Neuronal stem cell (in vitro differentiated cells): ENCODE results near the gene EMID1.
"Not testable (repeated sequence)": the region's sequence is repeated elsewhere in the genome, so short reads cannot be mapped to it uniquely, and the experiment has no call there.

Experiments
- DNase-seq: peaks from one replicate; pipeline ENCODE4 v3.0.0-alpha.2; 2013; ENCODE audit warnings: low spot score
- H2AFZ ChIP-seq: one replicate; pipeline ENCODE4 v1.6.1; 2013; ENCODE audit warnings: mild to moderate bottlenecking, low read length, inconsistent platforms
- H2AK5ac ChIP-seq: 2 replicates; pipeline ENCODE4 v1.6.1; 2013; ENCODE audit warnings: low read depth, mild to moderate bottlenecking, inconsistent platforms, low read length, moderate library complexity, mixed read lengths
- H2BK120ac ChIP-seq: 2 replicates; pipeline ENCODE4 v1.6.1; 2013; ENCODE audit warnings: low read depth, mild to moderate bottlenecking, inconsistent platforms, low read length, moderate library complexity, mixed read lengths
- H2BK12ac ChIP-seq: one replicate; pipeline ENCODE4 v1.6.1; 2013; ENCODE audit warnings: low read length, inconsistent platforms
- H2BK15ac ChIP-seq: 2 replicates; pipeline ENCODE4 v1.6.1; 2013; ENCODE audit warnings: mild to moderate bottlenecking, low read length, inconsistent platforms, mixed read lengths
- H2BK5ac ChIP-seq: one replicate; pipeline ENCODE4 v1.6.1; 2013; ENCODE audit warnings: inconsistent platforms, mild to moderate bottlenecking, low read length, moderate library complexity
- H3K14ac ChIP-seq: one replicate; pipeline ENCODE4 v1.6.1; 2013; ENCODE audit warnings: low read length, inconsistent platforms
- H3K18ac ChIP-seq: 2 replicates; pipeline ENCODE4 v1.6.1; 2013; ENCODE audit warnings: low read length, inconsistent platforms
- H3K23ac ChIP-seq: 2 replicates; pipeline ENCODE4 v1.6.1; 2013; ENCODE audit warnings: low read depth, mild to moderate bottlenecking, mixed read lengths, low read length, inconsistent platforms; ENCODE audit not compliant: poor library complexity
- H3K27ac ChIP-seq: replicated peaks from 3 replicates; pipeline ENCODE4 v1.5.1; 2013; ENCODE audit warnings: low read length, inconsistent platforms
- H3K27me3 ChIP-seq, 3 experiments: 2 replicates each; pipeline ENCODE4 v1.6.1; 2013; ENCODE audit warnings: low read length in 3 of 3, mild to moderate bottlenecking in 2 of 3, inconsistent platforms in 1 of 3, low read depth in 1 of 3, mixed read lengths in 1 of 3, moderate library complexity in 1 of 3; ENCODE audit not compliant: control insufficient read depth in 3 of 3, insufficient read depth in 3 of 3
- H3K36me3 ChIP-seq, 2 donors: replicated peaks in 1 of 2; 2 replicates each; pipeline ENCODE4 v1.6.1; 2013; ENCODE audit warnings: low read length in 2 of 2; ENCODE audit not compliant: control insufficient read depth in 2 of 2, insufficient read depth in 2 of 2
- H3K4ac ChIP-seq: 2 replicates; pipeline ENCODE4 v1.6.1; 2013; ENCODE audit warnings: inconsistent platforms, mild to moderate bottlenecking, low read length, moderate library complexity
- H3K4me1 ChIP-seq, 2 donors: 1 replicate in 1 of 2; 2 replicates in 1 of 2; pipeline ENCODE4 v1.6.1; 2013; ENCODE audit warnings: low read length in 2 of 2, low read depth in 1 of 2; ENCODE audit not compliant: control insufficient read depth in 2 of 2, insufficient read depth in 1 of 2
- H3K4me2 ChIP-seq: one replicate; pipeline ENCODE4 v1.6.1; 2013; ENCODE audit warnings: mild to moderate bottlenecking, low read length, inconsistent platforms; ENCODE audit not compliant: insufficient read depth, poor library complexity, severe bottlenecking
- H3K4me3 ChIP-seq, 2 donors: 2 replicates each; pipeline ENCODE4 v1.5.1; 2013; ENCODE audit warnings: low read length in 2 of 2, mild to moderate bottlenecking in 2 of 2, inconsistent platforms in 1 of 2, moderate library complexity in 1 of 2
- H3K79me1 ChIP-seq: one replicate; pipeline ENCODE4 v1.6.1; 2013; ENCODE audit warnings: low read depth, mild to moderate bottlenecking, inconsistent platforms, low read length, moderate library complexity
- H3K9ac ChIP-seq: one replicate; pipeline ENCODE4 v1.6.1; 2013; ENCODE audit warnings: mild to moderate bottlenecking, low read depth, low read length, inconsistent platforms; ENCODE audit not compliant: poor library complexity
- H3K9me3 ChIP-seq, 2 donors: replicated peaks in 1 of 2; 2 replicates each; pipeline versions ENCODE3 to v1.6.1; 2013; ENCODE audit warnings: low read length in 2 of 2, mild to moderate bottlenecking in 2 of 2, inconsistent platforms in 1 of 2, low read depth in 1 of 2, mixed read lengths in 1 of 2, moderate library complexity in 1 of 2; ENCODE audit not compliant: control insufficient read depth in 2 of 2, insufficient read depth in 1 of 2
- H4K8ac ChIP-seq: one replicate; pipeline ENCODE4 v1.6.1; 2013; ENCODE audit warnings: low read depth, mild to moderate bottlenecking, inconsistent platforms, low read length, moderate library complexity
- H4K91ac ChIP-seq: one replicate; pipeline ENCODE4 v1.6.1; 2013; ENCODE audit warnings: low read length, low read depth, mild to moderate bottlenecking, inconsistent platforms; ENCODE audit not compliant: poor library complexity
- WGBS, 2 donors: extraction: QIAGEN DNeasy Blood & Tissue Kit; methylation state at CpG; one replicate each; pipeline ENCODE4 v1.1.7; 2013; ENCODE audit warnings: missing lambda C conversion rate in 2 of 2, mixed read lengths in 1 of 2; ENCODE audit not compliant: insufficient read length in 2 of 2, insufficient replicate concordance in 1 of 2; ENCODE audit errors: extremely low coverage in 2 of 2; 5-methylcytosine and 5-hydroxymethylcytosine counted together

Gene EMID1

DNA sequence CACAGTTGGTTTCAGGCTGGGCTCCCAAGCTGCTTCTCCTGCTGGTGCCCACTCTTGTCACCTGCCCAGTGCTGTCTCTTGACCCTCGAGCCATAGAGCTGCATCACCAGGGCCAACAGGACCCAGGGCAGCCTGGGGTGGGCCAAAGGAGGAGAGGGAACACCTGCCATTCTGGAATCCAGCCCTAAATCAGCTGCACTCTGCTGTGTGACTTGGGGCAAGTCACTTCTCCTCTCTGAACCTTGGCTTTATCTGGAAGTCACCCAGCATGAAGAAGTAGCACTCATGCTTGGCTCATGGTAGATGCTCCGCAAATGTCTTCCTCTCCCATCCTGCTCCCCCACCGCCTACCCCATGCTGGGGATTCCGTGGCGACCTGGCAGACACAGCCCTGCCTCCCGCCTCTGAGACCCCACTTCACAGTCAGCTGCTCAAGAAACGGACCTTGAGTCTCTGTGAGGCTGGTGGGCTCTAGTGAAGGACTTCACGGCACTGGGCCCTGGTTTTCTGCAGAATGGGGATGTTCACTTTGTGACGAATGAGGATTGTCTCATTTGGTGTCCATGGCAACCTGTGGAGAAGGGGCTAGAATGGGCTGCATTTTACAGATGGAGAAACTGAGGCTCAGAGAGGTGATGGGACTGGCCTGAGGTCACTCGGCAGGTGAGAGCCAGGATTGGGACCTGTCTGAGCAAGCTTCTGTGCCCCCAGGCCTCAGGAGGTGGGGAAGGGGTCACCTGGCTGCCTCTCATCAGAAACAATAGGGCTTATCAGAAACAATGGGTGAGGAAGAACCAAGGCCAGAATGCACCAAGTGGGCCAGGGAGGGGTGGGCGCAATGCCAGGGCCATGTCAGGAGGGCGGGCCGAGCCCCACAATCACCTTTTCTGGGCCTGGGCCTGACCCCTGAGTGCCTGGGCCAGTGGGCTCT lies 12.4 kb downstream of the EMID1 start:
- Histone ChIP-seq H4K8ac (peak overlapping the region; percentile 76), H3K27me3 (no peaks in the 10 kb centered on the region), H2BK12ac (peak overlapping the region; percentile 77), H3K36me3 (peaks cover 0 to 41% of the 10 kb centered on the region in 2 donors), H3K18ac (peak overlapping the region; percentile 57), H3K4ac (no peak overlapping the region), H2BK15ac (peak overlapping the region; percentile 27), H2AK5ac (peak overlapping the region; percentile 11), H3K4me3 (no peak overlapping the region), H3K4me2 (no peak overlapping the region), H3K79me1 (peaks cover 2% of the 10 kb centered on the region), H2BK5ac (peak overlapping the region; percentile 48), H3K9me3 (no peaks in the 10 kb centered on the region), H4K91ac (no peak overlapping the region), H3K4me1 (peaks cover 0 to 17% of the 10 kb centered on the region in 2 donors), H3K14ac (peak overlapping the region; percentile 27), H3K23ac (peak overlapping the region; percentile 40), H2AFZ (no peak overlapping the region), H3K27ac (no peak overlapping the region), H2BK120ac (peak overlapping the region; percentile 0), H3K9ac (peak overlapping the region; percentile 35)
- DNase-seq, result no peak
- no CpG with 5 or more reads among the region's 13 CpGs for WGBS, 2 donors

DNA sequence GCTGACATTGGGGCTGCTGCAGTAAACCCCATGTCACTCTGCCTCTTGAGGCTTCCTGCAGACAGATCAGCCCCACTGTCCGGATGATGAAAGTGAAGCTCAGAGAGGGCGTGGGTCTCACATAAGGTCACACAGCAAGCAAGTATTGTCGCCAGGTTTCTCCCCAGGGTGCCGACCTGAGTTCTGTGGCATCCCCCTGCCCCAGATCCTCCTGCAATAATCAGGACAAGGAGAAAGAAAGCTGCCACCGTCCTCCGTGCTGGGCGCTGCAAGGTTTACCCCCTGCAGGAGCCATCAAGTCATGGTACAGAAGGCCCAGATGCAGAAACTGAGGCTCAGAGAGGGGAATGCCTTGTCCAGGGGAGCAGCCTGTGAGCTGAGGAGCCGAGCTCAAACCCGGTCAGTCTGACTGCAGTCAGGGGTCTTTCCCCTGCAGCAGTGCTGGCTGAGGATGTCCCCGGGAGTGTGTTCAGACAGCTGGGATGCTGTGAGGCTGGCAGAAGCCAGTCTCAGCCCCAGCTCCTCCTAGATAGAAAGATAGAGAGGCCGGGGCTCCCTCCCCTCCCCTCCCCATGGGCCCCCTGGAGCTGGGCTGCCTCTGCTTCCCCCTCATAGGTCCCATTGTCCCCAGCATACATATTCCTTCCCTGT lies 13.2 kb downstream of the EMID1 start:
- no peak overlapping the region for H3K4me2 ChIP-seq
- H2BK12ac ChIP-seq, result peak overlapping the region; percentile 77
- H3K9ac ChIP-seq, result no peak overlapping the region
- peak overlapping the region; percentile 0 for H2BK120ac ChIP-seq
- H2AFZ ChIP-seq, result no peak overlapping the region
- H3K23ac ChIP-seq, result peak overlapping the region; percentile 40
- H3K4ac ChIP-seq, result no peak overlapping the region
- no peak overlapping the region for H3K14ac ChIP-seq
- H4K8ac ChIP-seq, result peak overlapping the region; percentile 76
- H2BK15ac ChIP-seq, result no peak overlapping the region
- no peak for DNase-seq
- H4K91ac ChIP-seq, result no peak overlapping the region
- no peaks in the 10 kb centered on the region for H3K9me3 ChIP-seq
- peaks cover 2% of the 10 kb centered on the region for H3K79me1 ChIP-seq
- H3K4me1 ChIP-seq, result peaks cover 0 to 12% of the 10 kb centered on the region in 2 donors
- H3K27me3 ChIP-seq, result no peaks in the 10 kb centered on the region
- peak overlapping the region; percentile 11 for H2AK5ac ChIP-seq
- no CpG with 5 or more reads among the region's 11 CpGs for WGBS, 2 donors
- H3K18ac ChIP-seq, result peak overlapping the region; percentile 25
- H2BK5ac ChIP-seq, result no peak overlapping the region
- H3K27ac ChIP-seq, result no peak overlapping the region
- no peak overlapping the region for H3K4me3 ChIP-seq
- peaks cover 0 to 45% of the 10 kb centered on the region in 2 donors for H3K36me3 ChIP-seq

DNA sequence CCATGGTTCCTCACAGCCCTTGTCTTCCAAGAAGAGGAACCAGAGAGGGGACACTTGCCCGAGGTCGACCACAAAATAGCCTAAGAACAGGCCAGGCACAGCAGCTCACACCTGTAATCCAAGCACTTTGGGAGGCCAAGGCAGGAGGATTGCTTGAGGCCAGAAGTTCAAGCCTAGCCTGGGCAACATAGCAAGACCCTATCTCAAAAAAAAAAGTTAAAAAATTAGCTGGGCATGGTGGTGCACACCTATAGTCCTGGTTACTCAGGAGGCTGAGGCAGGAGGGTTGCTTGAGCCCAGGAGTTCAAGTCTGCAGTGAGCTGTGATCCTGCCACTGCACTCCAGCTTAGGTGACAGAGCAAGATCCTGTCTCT lies 13.7 kb downstream of the EMID1 start:
- not testable (repeated sequence) for H4K8ac ChIP-seq, H4K91ac ChIP-seq, H3K79me1 ChIP-seq, H3K14ac ChIP-seq, H3K9me3 ChIP-seq, H2BK15ac ChIP-seq, H2AFZ ChIP-seq, H3K4me3 ChIP-seq, H2BK5ac ChIP-seq, H2BK12ac ChIP-seq, H2BK120ac ChIP-seq, H3K23ac ChIP-seq, H3K4me2 ChIP-seq, H3K27me3 ChIP-seq, H3K4ac ChIP-seq, DNase-seq, H3K9ac ChIP-seq, H3K27ac ChIP-seq
- Histone ChIP-seq H3K4me1 (peaks cover 0 to 12% of the 10 kb centered on the region in 2 donors), H3K36me3 (peaks cover 0 to 45% of the 10 kb centered on the region in 2 donors), H3K18ac (peak overlapping the region; percentile 25), H2AK5ac (peak overlapping the region; percentile 11)
- WGBS, 2 donors, result no CpG with 5 or more reads among the region's 2 CpGs
